Hematopoietic multipotent progenitor cell treated with erythropoietin and hydrocortisone succinate and interleukin-3 and kit ligand, for 15 days (in vitro differentiated cells): Measurements from ENCODE around the gene SEC62.

ENCODE experiments used
- DNase-seq: peaks from one replicate; pipeline ENCODE4 v3.0.0-alpha.2; 2015; ENCODE audit warnings: low spot score

SEC62 gene

DNA sequence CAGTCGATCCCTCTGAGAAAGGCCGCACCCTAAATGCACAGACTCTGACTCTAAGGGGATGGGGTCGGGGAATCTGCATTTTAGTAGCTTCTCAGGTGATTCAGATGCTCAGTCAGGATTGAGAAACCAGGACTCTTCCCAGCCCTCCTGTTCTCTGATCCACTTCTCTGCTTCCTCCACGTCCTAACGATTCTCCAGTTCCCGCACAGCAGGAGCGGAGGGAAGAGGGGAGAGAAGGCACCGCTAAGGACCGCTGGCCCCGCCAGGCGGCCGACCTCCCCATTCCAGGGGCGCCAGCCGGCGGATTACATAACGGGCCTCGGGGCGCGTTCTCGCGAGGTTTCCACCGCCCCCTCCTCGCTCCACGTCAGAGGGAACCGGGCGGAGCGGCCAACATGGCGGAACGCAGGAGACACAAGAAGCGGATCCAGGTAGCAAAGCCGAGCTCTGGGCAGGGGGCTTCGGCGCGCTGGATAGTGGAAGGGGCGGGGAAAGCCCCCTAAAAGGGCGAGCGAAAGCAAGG lies at the start of gene SEC62:
Gene SEC62 (plus strand): TSS at position 380 of the 523 bp plus-strand sequence. CDS start 16 bp downstream, at position 396.
- DNase-seq, result peak; percentile 95

GRCh38 chr3:169923189-169923588 lies 43.4 kb upstream of the SEC62 start:
- DNase-seq, result peak; percentile 68

DNA sequence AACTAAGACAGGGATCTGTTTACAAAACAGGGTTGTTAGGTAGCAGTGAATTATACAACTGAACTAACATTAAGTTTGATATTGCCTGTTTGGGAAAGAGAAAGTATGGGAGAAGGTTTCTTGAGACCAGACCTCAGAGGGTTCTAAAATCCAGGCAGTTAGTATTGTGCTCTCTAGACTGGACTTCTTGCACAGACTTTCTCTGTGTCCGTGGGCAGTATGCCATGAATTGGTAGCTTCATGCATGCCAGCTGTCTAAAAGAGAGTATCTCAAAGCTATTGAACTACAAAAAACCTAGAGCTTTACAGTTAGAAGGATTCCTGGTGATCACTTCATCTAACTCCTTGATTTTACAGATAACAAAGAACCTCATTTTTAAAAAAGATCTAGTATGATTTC lies 42.8 kb upstream of the SEC62 start:
- no peak for DNase-seq

DNA sequence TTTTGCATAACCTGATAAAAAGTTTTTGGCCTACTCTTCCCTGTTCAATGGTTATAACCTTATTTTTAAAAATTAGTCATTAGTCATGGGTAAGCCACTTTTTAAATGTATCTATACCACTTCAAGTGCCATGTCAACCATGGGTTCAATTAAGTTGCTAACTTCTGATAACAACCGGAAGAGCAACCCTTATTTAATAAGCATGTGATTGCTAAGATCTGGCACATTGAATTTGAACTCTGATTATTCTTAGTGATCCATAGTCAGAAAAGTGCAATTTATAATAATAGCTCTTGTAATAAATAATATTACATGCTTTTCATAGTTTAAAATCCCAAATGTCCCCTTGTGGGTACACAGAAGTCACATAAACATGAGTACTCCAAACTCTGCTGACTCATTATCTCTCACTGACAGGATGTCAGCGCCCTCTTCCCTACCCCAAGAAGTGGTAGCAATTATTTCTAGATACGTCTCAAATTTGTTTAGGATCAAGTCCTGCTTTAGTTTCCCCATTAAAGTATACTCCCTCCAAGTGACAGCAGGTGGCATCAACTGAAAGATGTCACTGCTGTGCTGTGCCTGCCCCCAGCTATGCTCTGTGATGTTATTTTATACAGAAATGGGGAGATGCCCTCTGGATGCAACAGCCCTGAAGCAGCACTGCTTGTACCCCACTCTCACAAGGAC lies 36.6 kb upstream of the SEC62 start:
- DNase-seq, result peak; percentile 96

- no peak for DNase-seq
Measured at GRCh38 chr3:169930843-169931242, 35.8 kb upstream of the SEC62 start.

- no peak for DNase-seq
Measured at GRCh38 chr3:169931747-169932520, 34.7 kb upstream of the SEC62 start.

DNA sequence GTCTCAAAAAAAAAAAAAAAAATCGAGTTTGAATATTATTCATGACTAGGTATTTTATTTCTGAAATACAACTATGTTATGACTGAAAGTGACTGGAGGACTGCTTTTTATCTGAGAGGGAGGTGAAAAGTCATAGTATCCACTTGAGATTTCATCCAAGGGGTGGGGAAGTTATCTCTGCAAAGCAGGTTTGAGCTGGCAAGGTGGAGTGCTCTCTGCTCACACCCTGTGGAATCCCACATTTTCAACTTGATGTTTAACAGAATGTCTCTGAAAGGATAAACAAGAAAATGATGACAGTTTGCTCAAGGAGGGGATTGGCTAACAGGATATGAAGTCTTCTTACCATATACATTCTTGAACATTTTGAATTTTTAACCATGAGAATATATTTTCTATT lies 27.3 kb upstream of the SEC62 start:
- DNase-seq, result peak; percentile 96

GRCh38 chr3:169939751-169940150 lies 26.9 kb upstream of the SEC62 start:
- DNase-seq, result no peak

GRCh38 chr3:169940470-169941181 lies 26.0 kb upstream of the SEC62 start:
- DNase-seq, result peak; percentile 56

DNA sequence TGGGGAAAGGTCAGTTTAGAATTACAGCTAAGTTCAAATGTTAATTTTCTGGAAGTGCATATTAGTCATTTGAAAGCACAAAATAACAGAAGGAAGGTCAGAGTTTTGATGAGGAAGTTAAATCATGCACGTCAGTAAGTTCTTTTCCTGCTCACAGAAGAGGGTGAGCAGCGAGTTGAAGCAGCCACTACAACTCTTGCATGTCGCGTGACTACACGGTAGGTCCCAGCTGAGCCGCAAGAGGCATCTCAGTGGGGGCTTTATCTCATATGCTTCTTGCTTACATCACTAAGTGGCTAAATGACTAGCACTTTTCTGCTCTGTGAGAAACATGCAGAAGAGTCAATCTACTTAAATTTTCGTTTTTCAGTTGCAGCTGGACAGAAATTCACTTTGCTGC lies 21.3 kb upstream of the SEC62 start:
- peak; percentile 92 for DNase-seq

DNA sequence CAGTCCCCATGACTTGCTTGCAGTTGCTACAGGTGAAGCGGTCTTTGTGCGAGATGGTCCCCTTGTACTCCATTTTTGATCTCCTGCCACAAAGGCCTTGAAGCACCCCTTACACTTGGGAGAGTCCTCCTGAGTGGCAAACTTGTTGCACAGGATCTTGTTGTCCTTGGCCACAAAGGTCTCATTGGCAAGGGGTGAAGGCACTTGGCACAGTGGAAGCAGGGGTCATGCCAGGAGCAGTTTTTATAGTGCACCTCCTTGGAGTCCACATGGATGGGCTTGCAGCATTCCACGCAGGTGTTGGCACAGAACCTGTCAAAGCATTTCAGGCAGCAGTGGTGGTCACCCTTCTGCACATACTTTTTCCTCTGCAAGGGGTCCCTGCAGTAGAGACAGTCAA lies 20.3 kb upstream of the SEC62 start:
- DNase-seq, result no peak

DNA sequence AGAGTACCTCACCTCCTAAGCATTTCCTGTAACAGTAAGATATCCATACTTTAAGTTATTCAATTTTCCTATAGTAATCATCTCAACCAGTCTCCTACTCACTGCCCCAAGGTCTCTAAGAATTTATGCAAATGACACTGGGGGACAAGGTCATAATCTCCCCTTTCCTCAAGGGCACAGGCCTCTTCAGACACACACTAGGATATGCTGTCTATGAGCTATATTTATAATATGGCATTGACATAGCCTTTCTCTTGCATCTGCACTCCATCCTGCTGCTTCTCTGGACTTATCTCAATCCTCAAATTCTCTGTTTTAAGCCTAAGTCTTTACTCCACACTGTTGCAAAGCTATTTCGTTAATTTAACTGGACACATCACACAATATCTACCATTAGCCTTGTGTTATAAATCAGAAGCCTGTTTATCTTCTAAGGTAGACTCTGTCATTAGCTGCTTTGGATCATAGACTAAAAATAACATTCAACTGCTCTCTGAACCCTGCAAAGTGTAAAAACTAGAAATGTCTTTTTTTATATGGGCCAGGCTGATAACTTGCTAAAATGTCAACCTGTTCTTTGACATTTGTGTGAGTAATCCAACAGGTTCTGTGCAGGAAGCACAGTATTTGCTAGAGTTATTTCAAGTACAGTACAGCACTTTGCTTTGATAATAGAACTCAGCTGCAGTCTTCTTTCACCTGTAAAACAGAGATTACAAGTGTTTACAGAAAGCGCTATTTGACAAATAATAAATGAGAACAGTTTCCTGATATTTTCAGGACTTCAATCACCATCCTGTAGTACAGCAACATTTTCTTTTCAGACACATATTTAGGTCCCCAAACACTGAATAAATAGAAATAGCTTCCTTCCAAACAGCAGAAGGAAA lies 17.8 kb upstream of the SEC62 start:
- no peak for DNase-seq

DNA sequence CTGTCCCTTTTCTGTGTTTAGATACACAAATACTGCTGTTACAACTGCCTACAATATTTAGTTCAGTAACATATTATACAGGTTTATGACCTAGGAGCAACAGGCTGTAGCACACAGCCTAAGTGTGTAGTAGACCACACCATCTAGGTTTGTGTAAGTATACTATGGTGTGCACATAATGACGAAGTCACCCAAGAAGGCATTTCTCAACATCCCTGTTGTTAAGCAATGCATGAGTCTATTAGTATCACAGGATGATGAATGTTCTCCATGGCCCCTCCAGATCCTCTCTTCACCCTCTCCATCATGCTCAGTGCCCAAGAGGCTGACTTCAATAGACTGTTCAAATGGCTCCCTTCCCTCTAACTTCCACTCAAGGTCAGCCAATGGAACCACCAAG lies 14.6 kb upstream of the SEC62 start:
- DNase-seq, result no peak

- no peak for DNase-seq
Measured at GRCh38 chr3:169953462-169954141, 13.0 kb upstream of the SEC62 start.

- DNase-seq, result no peak
Measured at GRCh38 chr3:169954142-169954756, 12.4 kb upstream of the SEC62 start.

GRCh38 chr3:169955406-169955805 lies 11.2 kb upstream of the SEC62 start:
- no peak for DNase-seq

DNA sequence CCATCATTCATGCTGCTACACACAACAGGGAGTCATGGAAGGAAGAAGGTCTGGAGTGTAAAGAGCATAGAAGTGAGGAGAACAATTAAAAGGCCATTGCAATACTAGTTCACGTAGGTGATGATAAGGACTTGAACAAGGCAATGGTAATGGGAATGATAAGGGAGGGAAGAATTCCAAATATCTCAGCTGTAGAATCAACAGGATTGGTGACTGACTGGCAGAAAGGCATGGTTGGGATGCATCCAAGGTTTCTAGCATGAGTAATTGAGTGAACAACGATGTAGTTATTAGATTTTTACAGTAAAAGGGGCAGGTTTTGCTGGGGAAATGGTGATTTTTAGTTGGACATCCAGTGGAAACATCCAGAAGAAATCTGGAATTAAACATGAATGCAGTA lies 2.4 kb upstream of the SEC62 start:
- DNase-seq, result no peak

DNA sequence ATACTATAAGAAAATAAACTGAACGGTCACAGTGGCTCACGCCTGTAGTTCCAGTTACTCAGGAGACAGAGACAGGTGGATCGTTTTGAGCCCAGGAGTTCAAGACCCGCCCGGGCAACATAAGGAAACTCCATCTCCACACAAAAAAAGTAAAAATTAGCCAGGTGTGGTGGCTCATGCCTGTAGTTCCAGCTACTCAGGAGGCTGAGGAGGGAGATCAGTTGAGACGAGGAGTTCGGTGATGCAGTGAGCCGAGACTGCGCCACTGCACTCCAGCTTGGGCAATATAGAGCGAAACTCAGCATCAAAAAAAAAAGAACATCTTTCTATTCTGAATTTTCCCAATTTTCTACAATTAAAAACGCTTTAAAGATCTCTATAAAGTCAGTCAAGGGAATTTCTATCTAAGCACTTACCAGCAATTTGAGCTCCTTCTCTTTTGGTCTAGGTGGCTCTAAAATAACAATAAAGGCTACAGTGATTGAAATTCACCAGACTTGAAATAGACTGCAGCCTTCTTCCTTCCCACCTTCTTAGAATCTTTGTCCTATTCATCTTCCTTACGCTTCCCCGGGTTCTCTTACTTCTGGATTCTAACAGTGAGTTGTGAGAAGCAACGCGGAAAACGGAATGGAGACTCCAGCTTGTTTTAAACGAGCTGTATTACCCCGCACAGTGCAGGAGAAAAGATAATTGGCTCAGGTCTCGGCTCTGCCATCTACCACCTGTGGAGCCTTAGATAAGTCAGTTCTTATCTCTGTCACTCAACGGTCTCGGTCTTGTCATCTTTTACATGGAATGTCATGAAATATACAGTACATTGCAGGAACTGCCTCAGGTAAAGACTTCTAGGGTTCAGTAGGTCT lies 812 bp upstream of the SEC62 start:
- DNase-seq, result peak; percentile 70
